Smooth muscle cell (in vitro differentiated cells): ENCODE measurements around the gene RAD1. TPM values are rescaled to one million over a fixed set of nuclear protein-coding genes. Genes with fewer than 3 reads are reported as not detected.

Experiments
- DNase-seq: peaks from one replicate; lab custom pipeline; 2025; ENCODE audit not compliant: unreplicated experiment; lab: John Stamatoyannopoulos, UW
- H2AFZ ChIP-seq: fragments of 200-600 bp; sonication (generic); 2 replicates; pipeline ENCODE4 v1.6.0; 2016; ENCODE audit warnings: antibody characterized with exemption, low read depth, mild to moderate bottlenecking
- H3F3A ChIP-seq: fragments of 200-600 bp; sonication (generic); 2 replicates; pipeline ENCODE4 v1.6.0; 2017; ENCODE audit warnings: antibody characterized with exemption, low read depth
- H3K27ac ChIP-seq: fragments of 200-600 bp; sonication (generic); 2 replicates; pipeline ENCODE4 v1.5.1; 2016; ENCODE audit warnings: low read depth, mild to moderate bottlenecking
- H3K27me3 ChIP-seq: fragments of 200-600 bp; sonication (generic); 2 replicates; pipeline ENCODE4 v1.6.1; 2016; ENCODE audit warnings: low read depth, mild to moderate bottlenecking
- H3K36me3 ChIP-seq: fragments of 200-600 bp; sonication (generic); 2 replicates; pipeline ENCODE4 v1.5.1; 2016; ENCODE audit warnings: low read depth
- H3K4me1 ChIP-seq: fragments of 200-600 bp; sonication (generic); 2 replicates; pipeline ENCODE4 v1.5.1; 2016; ENCODE audit warnings: low read depth
- H3K4me2 ChIP-seq: fragments of 200-600 bp; sonication (generic); 2 replicates; pipeline ENCODE4 v1.6.0; 2016; ENCODE audit warnings: mild to moderate bottlenecking
- H3K4me3 ChIP-seq: fragments of 200-600 bp; sonication (generic); 2 replicates; pipeline ENCODE4 v1.5.1; 2016; ENCODE audit warnings: mild to moderate bottlenecking
- H3K79me2 ChIP-seq: fragments of 200-600 bp; sonication (generic); 2 replicates; pipeline ENCODE4 v1.6.0; 2016; ENCODE audit warnings: low read depth, mild to moderate bottlenecking
- H3K9ac ChIP-seq: fragments of 200-600 bp; sonication (generic); 2 replicates; pipeline ENCODE4 v1.6.0; 2016; ENCODE audit warnings: low read depth
- H3K9me3 ChIP-seq: fragments of 200-600 bp; sonication (generic); replicated peaks from 2 replicates; pipeline ENCODE4 v1.5.1; 2016; ENCODE audit warnings: low read depth
- H4K20me1 ChIP-seq: fragments of 200-600 bp; sonication (generic); 2 replicates; pipeline ENCODE4 v1.6.0; 2016; ENCODE audit warnings: low read depth
- CTCF ChIP-seq: fragments of 200-600 bp; sonication (generic); IDR thresholded peaks from 2 replicates; pipeline ENCODE4 v1.5.1; 2017; ENCODE audit warnings: borderline replicate concordance, mild to moderate bottlenecking, antibody characterized with exemption; ENCODE audit not compliant: insufficient read depth, poor library complexity, severe bottlenecking
- WGBS: methylation state at CpG from one replicate; pipeline ENCODE4 v1.1.7; 2016; ENCODE audit warnings: low lambda C conversion rate; 5-methylcytosine and 5-hydroxymethylcytosine counted together
- polyA plus RNA-seq: library from polyadenylated mRNA; unstranded; fragments of >200 nt; fragmentation: Nextera tagmentation; extraction: Ambion mirVana; gene quantifications from 2 replicates; pipeline ENCODE4 v1.2.1, GENCODE V29; 2016
- total RNA-seq: library from RNA; depleted of rRNA; stranded (reverse); fragments of >200 nt; gene quantifications from 2 replicates; pipeline ENCODE4 v1.2.3, GENCODE V29; 2014

RAD1 gene
- total and polyA plus RNA-seq, 2 experiments from 2014 or later = 14.5 to 26.4 TPM

DNA sequence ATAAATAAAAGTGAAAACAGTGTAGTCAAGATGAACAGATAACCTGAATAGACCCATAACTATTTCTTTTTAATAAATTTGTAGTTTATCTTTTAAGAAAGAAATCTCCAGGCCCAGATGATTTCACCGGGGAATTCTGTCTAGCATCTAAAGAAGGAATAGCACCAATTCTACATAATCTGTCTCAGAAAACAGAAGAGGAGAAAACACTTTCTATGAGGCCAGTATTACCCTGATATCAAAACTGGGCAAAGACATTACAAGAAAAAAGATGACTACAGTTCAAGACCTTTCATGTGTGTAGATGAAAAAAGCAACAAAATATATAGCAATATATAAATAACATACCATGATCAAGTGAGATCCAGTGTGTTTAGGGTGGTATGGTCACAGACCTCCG is 44.9 kb downstream of the RAD1 start:
- no peak overlapping the region for H3K27ac ChIP-seq
- H3K79me2 ChIP-seq = no peaks in the 10 kb centered on the region
- 95% methylated on average over 2 of the region's 2 CpGs for WGBS
- H3F3A ChIP-seq = no peaks in the 10 kb centered on the region
- TF ChIP-seq CTCF = no peak
- no peak overlapping the region for H3K9ac ChIP-seq
- H3K4me1 ChIP-seq = no peaks in the 10 kb centered on the region
- no peaks in the 10 kb centered on the region for H3K36me3 ChIP-seq
- no peak overlapping the region for H3K4me2 ChIP-seq
- no peaks in the 10 kb centered on the region for H3K9me3 ChIP-seq
- no peak for DNase-seq
- no peak overlapping the region for H3K4me3 ChIP-seq
- H4K20me1 ChIP-seq = no peaks in the 10 kb centered on the region
- H2AFZ ChIP-seq = no peak overlapping the region
- H3K27me3 ChIP-seq = no peaks in the 10 kb centered on the region

- DNase-seq = no peak
- no peak for TF ChIP-seq CTCF
- 94% methylated on average over 1 of the region's 1 CpG for WGBS
Measured at GRCh38 chr5:34869256-34869655, 46.0 kb downstream of the RAD1 start.

GRCh38 chr5:34868791-34869190 is 46.5 kb downstream of the RAD1 start:
- Histone ChIP-seq H2AFZ (no peak overlapping the region), H3K4me3 (no peak overlapping the region), H3K79me2 (no peaks in the 10 kb centered on the region), H3K4me2 (no peak overlapping the region), H3K27me3 (no peaks in the 10 kb centered on the region), H3K4me1 (no peaks in the 10 kb centered on the region), H3K9me3 (no peaks in the 10 kb centered on the region), H3K27ac (no peak overlapping the region), H3K9ac (no peak overlapping the region), H3F3A (no peaks in the 10 kb centered on the region), H4K20me1 (no peaks in the 10 kb centered on the region), H3K36me3 (no peaks in the 10 kb centered on the region)
- no peak for TF ChIP-seq CTCF
- WGBS = 96% methylated on average over 1 of the region's 1 CpG
- DNase-seq = no peak

More at GRCh38 chr5:34869256-34869655, 46.0 kb downstream of the RAD1 start:
- Histone ChIP-seq H4K20me1 (no peaks in the 10 kb centered on the region), H3K9ac (no peak overlapping the region), H3K27me3 (no peaks in the 10 kb centered on the region), H2AFZ (no peak overlapping the region), H3K4me2 (no peak overlapping the region), H3F3A (no peaks in the 10 kb centered on the region), H3K27ac (no peak overlapping the region), H3K4me1 (no peaks in the 10 kb centered on the region), H3K79me2 (no peaks in the 10 kb centered on the region), H3K36me3 (no peaks in the 10 kb centered on the region), H3K9me3 (no peaks in the 10 kb centered on the region), H3K4me3 (no peak overlapping the region)

- H3K27me3 ChIP-seq = no peaks in the 10 kb centered on the region
- no peaks in the 10 kb centered on the region for H3F3A ChIP-seq
- H2AFZ ChIP-seq = no peak overlapping the region
Measured at GRCh38 chr5:34867660-34868059, 47.6 kb downstream of the RAD1 start.

More at GRCh38 chr5:34867660-34868059, 47.6 kb downstream of the RAD1 start:
- WGBS = 94% methylated on average over 3 of the region's 3 CpGs
- H3K4me3 ChIP-seq = no peak overlapping the region
- no peak for TF ChIP-seq CTCF
- no peaks in the 10 kb centered on the region for H3K36me3 ChIP-seq
- H3K27ac ChIP-seq = no peak overlapping the region
- H3K9me3 ChIP-seq = no peaks in the 10 kb centered on the region
- H3K79me2 ChIP-seq = no peaks in the 10 kb centered on the region
- H3K9ac ChIP-seq = no peak overlapping the region
- H4K20me1 ChIP-seq = no peaks in the 10 kb centered on the region
- DNase-seq = no peak
- H3K4me1 ChIP-seq = no peaks in the 10 kb centered on the region
- H3K4me2 ChIP-seq = no peak overlapping the region
